Femur (tissue), 1 donor: ENCODE results near the gene SIRT7.

Experiments used
- DNase-seq: peaks from one replicate; pipeline ENCODE4 v3.0.0-alpha.2; 2017

The SIRT7 gene

DNA sequence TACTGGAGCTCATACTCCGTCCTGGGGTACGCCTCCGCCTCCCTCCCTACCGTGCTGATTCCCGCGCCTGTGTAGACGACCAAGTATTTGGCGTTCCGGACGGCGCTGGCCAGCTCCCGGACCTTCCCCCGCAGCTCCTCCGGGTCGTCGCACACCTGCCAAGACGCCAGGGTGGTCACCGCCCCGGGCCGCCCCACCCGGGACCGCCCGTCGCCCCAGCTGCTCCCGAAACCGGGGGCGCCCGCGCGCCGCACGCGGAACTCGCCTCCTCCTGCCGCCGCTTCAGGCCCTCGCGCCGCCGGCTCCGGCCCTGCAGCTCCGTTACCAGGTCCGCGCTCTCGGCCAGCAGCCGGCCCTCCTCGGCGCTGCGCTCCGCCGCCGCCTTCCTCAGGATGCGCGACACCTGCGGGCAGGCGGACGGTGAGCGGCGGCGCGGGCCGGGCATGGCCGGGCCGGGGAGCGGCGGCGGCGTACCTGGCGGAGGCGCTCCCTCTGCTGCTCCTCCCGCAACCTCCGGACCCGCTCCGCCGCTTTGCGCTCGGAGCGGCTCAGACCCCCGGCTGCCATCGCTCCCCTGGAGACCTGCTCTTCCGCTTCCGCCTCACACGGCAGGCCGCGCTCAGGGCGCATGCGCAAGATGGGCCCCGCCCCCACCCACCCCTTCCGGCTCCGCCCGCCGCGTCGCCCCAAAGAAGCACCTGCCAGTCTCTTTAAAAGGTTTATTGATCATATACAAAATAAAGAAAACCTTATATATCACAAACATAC lies at the start of gene SIRT7:
TSS of gene SIRT7 (minus strand) at position 612 of the 768 bp plus-strand sequence. CDS start at position 567, 45 bp downstream.
- DNase-seq, result peak; percentile 92

GRCh38 chr17:81967244-81967532 lies 49.2 kb upstream of the SIRT7 start:
- DNase-seq, result no peak

DNA sequence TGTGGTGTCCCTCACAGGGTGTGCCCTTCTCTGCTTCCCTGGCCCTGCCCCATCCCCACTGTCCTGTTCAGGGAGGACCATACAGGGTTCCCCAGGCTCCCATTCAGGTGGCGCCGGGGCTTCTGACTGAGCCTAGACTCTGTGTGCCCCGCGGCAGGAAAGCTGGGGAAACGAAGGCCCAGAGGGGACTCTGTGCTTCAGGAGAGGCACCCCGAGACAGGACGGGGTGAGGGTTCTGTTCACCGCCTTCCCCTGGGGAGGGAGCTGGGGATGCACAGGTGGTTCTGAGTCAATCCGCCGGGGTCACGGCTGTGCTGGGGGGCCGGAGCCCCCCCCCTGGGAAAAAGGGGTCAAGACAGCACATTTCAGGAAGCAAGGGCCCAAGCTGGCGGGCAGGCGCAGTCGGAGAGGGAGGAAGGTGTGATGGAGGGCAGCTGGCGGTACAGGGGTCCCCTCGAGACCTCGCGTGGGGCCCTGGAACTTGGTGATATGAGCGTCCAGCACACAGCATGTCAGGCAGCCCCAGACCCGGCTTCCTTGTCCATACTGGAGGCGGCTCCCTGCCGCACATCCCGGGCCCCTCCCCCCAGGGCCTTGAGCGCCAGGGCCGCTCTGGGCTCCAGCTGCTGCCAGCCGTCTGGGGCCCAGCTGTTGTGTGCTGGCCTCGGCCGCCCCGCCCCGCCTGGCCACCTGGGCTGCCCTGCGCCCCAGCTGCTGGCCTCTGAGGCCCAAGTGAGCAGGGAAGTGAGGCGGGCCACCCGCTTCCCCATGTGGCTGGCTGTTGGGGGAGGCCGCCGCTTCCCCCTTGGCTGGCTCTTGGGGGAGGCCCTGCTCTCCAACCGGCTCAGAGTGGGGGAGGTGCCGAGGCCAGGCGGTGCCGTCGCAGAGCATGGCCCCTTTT lies 48.6 kb upstream of the SIRT7 start:
- peak; percentile 85 for DNase-seq

GRCh38 chr17:81964081-81964849 lies 46.3 kb upstream of the SIRT7 start:
- no peak for DNase-seq

DNA sequence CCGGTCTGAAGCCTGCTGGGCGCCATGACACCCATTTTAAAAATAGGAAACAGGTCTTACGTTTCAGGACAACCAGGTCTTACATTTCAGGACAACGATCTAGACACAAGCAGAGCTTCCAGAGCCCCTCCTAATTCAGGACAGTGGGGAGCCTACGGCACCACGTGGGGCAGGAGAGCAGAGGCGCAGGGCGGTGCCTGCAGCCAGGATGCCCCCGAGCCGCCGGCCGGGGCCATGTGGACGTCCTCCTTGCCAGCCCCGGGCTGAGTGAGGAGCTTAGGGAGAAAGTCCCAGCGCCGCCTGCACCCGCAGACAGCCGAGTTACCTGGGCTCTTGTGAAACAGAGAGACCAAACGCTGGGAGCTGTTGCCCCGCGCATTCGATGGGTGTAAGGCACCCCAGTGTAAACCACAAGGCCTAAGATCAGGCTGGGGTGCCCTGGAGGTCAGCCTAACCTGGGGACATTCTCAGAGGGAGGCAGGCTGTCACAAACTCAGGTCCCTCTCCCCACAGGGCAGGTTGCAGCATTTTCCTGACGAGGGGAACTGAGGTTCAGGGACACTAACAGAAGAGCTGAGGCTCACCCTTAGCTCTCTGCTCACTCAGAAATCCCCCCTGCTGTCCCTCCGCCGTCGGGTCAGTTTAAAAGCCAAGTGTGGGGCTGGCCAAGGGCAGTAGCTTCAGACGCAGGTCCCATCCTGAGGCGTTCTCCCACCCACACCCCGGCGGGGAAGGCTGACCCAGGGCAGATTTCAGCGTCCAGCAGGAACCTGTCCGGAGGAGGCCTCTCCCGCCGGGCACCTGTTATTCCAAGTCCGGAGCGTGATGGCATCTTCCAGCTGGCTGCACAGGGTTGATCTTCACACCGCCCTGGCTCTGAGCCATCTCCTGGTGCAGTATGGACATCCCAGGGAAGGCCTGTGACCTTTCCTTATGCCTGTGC lies 44.8 kb upstream of the SIRT7 start:
- peak; percentile 57 for DNase-seq

DNA sequence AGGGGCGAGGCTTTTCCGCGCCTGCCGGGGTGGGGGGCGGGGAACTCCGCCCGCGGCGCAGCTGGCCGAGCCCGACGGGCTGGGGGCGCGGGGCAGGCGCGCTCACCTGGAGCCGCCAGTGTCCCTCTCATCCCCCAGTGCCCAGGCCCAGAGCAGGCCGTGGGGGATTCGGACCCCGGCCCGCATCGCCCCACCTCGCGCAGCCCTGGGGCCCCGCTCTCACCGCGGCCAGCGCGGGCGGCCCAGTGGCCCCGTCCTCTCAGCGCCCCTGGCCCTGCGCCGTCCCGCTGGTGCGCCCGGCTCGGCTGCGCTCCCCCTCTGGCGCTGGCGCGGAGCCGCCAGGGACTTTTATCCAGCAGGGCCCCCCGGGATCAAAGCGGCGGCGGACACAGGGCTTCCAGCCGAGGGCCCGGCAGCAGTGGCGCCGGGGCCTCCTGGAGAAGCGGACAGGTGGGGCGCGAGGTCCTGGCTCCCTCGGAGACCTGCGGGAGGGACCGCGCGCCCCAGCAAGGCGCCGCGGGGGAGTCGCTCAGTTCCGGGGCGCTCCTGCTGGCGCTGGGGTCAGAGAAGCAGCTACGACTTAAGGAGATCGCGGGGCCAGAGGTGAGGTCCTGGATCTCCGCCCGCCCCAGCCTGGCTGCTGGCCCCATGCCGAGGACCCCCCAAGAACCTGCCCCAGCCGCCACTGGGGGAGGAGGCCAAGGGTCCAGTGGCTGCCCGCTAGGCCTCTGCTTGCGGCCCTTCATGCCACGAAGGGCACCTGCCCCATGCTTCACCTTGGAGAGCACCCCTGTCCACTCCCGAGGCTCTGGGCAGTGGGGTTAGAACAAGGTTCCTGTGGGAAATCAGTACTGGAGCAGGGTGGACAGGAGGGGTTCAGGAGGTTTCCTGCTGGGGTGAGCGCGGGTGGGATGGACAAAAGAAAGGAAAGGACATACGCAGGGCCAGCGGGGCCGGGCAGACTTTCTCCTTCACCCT lies 43.8 kb upstream of the SIRT7 start:
- DNase-seq, result no peak

DNA sequence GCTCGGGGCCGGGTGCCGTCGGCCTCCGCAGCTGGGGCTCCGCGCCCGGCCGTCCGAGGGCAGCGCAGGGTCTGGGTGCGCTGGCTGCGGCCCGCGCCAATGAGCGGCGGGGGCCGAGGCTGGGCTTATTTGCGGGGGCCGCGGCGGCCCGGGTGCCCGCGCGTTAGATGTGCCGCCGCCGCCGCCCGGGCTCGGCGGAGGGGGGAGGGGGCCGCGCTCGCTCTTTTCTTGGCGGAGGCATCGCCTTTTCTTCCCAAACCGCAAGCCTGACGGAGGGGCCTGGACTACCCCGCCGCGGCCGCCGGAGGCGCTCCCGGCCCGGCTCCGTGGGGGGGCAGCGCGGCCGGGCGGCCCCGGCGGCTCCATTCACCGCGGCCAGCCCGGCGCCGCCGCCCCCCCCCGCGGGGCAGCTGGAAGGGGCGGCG lies 43.1 kb upstream of the SIRT7 start, which contains the start of gene NOTUM:
TSS of gene NOTUM (minus strand) at position 101 of the 425 bp plus-strand sequence. CDS start 278 bp downstream, outside the sequence.
- DNase-seq, result peak; percentile 61

- no peak for DNase-seq
Measured at GRCh38 chr17:81960130-81960958, 42.4 kb upstream of the SIRT7 start.

- peak; percentile 73 for DNase-seq
Measured at GRCh38 chr17:81959362-81960129, 41.6 kb upstream of the SIRT7 start.

- DNase-seq, result no peak
Measured at GRCh38 chr17:81958633-81959342, 40.8 kb upstream of the SIRT7 start.

- DNase-seq, result no peak
Measured at GRCh38 chr17:81957691-81958432, 39.9 kb upstream of the SIRT7 start.

GRCh38 chr17:81956607-81957589 lies 38.9 kb upstream of the SIRT7 start:
- DNase-seq, result no peak

GRCh38 chr17:81955756-81956544 lies 38.0 kb upstream of the SIRT7 start:
- no peak for DNase-seq

- DNase-seq, result no peak
Measured at GRCh38 chr17:81955058-81955681, 37.2 kb upstream of the SIRT7 start.
